Mucosa of gallbladder (tissue), 1 donor: ENCODE results near the gene CST8. TPM values are rescaled to one million over a fixed set of nuclear protein-coding genes. Genes with fewer than 3 reads are reported as not detected.
"Not testable (repeated sequence)": the region's sequence is repeated elsewhere in the genome, so short reads cannot be mapped to it uniquely, and the experiment has no call there.

Experiments
- DNase-seq: peaks from one replicate; pipeline ENCODE4 v3.0.0-alpha.2; 2020; ENCODE audit warnings: low spot score
- total RNA-seq: library from RNA; stranded (reverse); gene quantifications from one replicate; pipeline ENCODE4 v1.2.1, GENCODE V29; 2021
- donor health status: DM: no; HTN: no; CAD: no.

CST8 gene
- not detected for total RNA-seq

DNA sequence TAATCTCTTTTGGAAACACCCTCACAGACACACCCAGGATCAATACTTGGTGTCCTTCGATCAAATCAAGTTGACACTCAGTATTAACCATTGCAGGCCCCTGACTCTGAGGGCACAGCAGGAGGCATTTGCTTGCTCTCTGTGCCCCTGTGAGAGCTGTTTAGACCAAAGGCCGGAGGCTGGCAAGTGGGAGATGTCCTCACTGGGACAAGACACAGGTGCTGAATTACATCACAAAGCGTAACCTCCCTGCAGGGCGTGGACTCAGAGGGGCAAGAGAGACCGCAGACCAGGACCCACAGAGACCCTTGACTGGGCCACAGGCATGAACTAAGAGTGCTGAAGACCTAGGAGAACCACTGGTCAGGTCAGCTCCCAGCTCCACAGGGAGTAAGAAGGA is at the start of gene CST8:
Gene CST8, plus strand, starts transcription at position 301 of the 400 bp plus-strand sequence. CDS start 551 bp downstream, outside the sequence.
- DNase-seq: no peak

- DNase-seq: peak; percentile 65
Measured at GRCh38 chr20:23441850-23442313, 49.0 kb upstream of the CST8 start.

- no peak for DNase-seq
Measured at GRCh38 chr20:23442436-23442835, 48.5 kb upstream of the CST8 start.

GRCh38 chr20:23444859-23445258 is 46.1 kb upstream of the CST8 start:
- DNase-seq: no peak

DNA sequence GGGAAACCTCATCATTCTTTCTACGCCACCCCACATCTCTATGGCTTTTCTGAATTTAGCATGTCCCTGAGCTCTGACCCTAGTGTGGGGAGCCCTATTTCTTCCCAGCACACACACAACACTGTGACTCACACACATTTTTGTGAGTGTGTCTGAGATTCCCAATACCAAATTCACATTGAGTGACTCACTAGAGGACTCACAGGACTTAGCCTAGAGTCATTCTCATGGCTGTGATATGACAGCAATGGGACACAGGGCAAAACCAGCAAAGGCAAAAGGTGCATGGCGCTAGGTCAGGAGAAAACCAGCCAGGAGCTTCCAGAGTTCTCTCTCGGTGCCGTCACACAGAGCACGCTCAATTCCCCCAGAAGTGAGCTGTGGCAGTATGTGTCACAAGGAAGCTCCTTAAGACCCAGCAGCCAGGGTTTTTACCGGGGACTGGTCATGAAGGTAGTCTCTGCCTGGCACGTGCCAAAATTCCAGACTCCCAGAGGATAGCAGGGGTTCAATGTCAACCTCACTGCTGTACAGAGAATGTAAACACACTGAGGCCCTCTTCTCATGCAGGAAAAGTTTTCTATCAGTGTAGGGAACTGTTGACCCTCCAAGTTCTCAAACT is 45.2 kb upstream of the CST8 start:
- no peak for DNase-seq

GRCh38 chr20:23446505-23446904 is 44.4 kb upstream of the CST8 start:
- DNase-seq: no peak

DNA sequence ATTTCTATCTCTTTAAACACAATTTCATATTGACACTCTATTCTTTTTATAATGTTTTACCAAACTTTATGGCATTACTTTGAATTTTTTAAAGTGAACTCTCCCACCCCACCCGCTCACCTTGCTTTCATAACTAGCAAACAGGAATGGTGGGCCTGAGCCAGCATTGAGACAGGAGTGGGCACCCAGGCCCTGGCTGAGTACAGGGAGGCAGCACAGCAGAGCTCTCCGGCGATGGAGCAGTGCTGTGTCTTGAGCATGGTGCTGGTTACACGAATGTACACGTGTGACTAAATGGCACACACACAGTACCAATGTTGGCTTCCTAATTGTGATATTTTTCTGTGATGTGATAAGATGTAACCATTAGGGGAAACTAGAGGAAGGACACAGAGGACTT is 42.8 kb upstream of the CST8 start:
- DNase-seq: no peak

GRCh38 chr20:23449421-23449820 is 41.5 kb upstream of the CST8 start:
- no peak for DNase-seq

GRCh38 chr20:23450877-23451276 is 40.0 kb upstream of the CST8 start:
- DNase-seq: no peak

DNA sequence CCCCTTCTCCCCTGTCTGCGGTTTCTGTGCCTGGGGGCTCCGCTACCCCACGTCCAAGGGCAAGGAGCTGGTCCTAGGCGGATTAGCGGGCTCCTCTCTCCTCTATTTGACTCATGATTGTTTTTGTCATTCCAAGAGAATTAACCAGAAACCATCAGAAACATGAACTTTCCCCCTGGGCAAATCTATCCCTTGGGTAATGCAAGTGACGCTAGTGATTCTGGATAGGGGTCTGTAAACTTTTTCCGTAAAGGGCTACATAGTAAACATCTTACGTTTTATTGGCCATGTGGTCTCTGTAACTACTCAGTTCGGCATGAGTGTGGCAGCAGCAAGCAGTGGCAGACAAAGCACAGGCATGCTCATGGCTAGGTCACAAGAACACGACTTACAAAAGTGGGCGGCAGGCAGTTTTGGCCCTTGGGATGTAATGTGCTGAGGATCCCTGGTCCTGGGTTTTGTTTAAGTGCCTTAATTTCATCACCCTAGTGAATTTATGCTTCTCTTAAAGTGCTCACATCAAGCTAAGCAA is 38.9 kb upstream of the CST8 start:
- DNase-seq: no peak

- DNase-seq: no peak
Measured at GRCh38 chr20:23452776-23453175, 38.1 kb upstream of the CST8 start, which contains the start of gene CST11. TSS of gene CST11 (minus strand) at chr20:23452876. CDS start at chr20:23452811, 65 bp downstream.

GRCh38 chr20:23453549-23454543 is 37.1 kb upstream of the CST8 start:
- no peak for DNase-seq

DNA sequence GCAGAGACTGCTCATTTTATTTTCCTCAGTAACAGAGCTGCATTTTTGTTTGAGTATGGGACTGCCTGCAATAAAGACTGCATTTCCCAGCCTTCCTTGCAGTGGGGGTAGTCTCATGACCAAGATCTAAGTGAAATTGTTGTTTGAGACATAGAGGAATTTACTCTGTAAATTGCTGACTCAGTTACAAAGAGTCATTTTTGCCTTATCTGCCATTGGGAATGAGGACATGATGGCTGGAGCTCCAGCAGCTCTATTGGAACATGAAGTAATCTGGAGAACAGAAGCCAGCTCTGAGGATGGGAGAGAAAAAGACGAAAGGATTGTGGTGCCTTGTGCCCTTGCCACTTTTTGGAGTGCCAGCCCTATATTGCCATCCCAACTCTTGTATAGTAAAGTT is 36.1 kb upstream of the CST8 start:
- DNase-seq: no peak

- no peak for DNase-seq
Measured at GRCh38 chr20:23455639-23456038, 35.3 kb upstream of the CST8 start.

GRCh38 chr20:23456409-23456808 is 34.5 kb upstream of the CST8 start:
- no peak for DNase-seq

DNA sequence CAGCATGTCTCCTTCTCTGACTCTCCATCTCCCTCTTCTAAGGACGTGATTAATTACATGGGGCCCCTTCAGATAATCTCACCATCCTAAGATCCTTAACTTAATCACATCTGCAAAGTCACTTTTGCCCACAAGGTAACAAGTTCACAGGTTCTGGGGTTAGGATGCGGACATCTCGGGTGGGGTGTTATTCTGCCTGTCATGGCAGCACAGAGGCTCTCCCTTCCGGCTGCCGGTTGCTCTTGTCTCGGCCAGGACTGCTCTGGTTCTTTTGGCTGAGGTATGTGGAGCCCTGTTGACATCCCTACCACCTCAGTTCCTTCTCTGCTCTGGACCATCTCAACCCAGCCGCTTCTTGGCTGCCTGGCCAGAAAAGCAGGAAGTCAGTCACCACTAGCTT is 34.0 kb upstream of the CST8 start:
- DNase-seq: no peak

- DNase-seq: no peak
Measured at GRCh38 chr20:23459461-23460150, 31.3 kb upstream of the CST8 start.

GRCh38 chr20:23461180-23461579 is 29.7 kb upstream of the CST8 start:
- DNase-seq: no peak

- not testable (repeated sequence) for DNase-seq
Measured at GRCh38 chr20:23466961-23467360, 24.0 kb upstream of the CST8 start.

GRCh38 chr20:23472306-23472705 is 18.6 kb upstream of the CST8 start:
- not testable (repeated sequence) for DNase-seq

DNA sequence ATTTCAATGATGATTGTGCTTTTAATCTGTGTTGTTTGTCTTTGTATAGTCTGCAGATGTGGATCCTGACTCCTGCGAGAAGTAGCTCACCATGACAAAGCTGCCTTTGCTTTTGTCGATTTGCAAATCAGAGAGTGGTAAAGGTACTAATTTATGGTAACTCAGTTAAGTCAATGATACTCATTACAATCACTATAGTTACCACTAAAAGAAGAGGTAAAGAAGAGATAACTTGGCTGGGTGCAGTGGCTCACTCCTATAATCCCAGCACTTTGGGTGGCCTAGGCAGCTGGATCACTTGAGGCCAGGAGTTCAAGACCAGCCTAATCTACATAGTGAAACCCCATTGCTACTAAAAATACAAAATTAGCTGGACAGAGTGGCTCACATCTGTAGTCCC is 17.6 kb upstream of the CST8 start:
- not testable (repeated sequence) for DNase-seq

GRCh38 chr20:23475395-23475794 is 15.5 kb upstream of the CST8 start:
- no peak for DNase-seq
